ENCODE measurements around the gene MOB3B.

DNA sequence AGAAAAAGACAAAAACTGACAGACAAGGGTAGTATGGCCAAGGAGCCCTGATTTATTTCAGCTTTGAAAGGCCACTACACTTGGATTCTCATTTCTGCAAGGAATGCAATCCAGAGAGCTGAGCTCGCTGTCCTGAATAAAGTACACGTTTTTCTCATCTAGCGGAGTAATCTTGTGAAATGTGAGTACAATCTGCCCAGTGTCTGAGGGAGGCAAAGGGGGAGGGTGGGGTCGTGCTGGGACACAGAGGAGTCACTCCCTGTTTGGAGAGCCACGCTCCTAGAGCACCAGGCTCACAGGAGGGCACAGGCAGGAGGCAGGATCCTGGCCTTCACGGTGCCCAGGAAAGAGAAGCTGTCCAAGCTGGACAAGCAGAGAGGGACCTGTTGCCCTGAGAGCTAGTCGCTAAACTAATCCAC is 56.5 kb downstream of the MOB3B start:
- TF ChIP-seq, protein P1, sequence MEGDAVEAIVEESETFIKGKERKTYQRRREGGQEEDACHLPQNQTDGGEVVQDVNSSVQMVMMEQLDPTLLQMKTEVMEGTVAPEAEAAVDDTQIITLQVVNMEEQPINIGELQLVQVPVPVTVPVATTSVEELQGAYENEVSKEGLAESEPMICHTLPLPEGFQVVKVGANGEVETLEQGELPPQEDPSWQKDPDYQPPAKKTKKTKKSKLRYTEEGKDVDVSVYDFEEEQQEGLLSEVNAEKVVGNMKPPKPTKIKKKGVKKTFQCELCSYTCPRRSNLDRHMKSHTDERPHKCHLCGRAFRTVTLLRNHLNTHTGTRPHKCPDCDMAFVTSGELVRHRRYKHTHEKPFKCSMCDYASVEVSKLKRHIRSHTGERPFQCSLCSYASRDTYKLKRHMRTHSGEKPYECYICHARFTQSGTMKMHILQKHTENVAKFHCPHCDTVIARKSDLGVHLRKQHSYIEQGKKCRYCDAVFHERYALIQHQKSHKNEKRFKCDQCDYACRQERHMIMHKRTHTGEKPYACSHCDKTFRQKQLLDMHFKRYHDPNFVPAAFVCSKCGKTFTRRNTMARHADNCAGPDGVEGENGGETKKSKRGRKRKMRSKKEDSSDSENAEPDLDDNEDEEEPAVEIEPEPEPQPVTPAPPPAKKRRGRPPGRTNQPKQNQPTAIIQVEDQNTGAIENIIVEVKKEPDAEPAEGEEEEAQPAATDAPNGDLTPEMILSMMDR (conservative IDR thresholded peaks at IDR 0.05; ENCODE audit: low read depth, low read length): no peak
- TF ChIP-seq EZH2 (IDR thresholded peaks at IDR 0.05; ENCODE audit: low read length, unreplicated experiment) (no peak), EZH2phosphoT487 (IDR thresholded peaks at IDR 0.05; ENCODE audit: borderline replicate concordance, low read length) (no peak)

Data from PC-3 (cell line).